Activated CD8-positive, alpha-beta memory T cell treated with anti-CD3 and anti-CD28 coated beads for 24 hours (primary cell): Measurements from ENCODE around the gene CCDC124.
"Not testable (repeated sequence)": the region's sequence is repeated elsewhere in the genome, so short reads cannot be mapped to it uniquely, and the experiment has no call there.

Source experiments
- DNase-seq: peaks from one replicate; pipeline ENCODE4 v3.0.0-alpha.2; 2020

Gene CCDC124, protein sequence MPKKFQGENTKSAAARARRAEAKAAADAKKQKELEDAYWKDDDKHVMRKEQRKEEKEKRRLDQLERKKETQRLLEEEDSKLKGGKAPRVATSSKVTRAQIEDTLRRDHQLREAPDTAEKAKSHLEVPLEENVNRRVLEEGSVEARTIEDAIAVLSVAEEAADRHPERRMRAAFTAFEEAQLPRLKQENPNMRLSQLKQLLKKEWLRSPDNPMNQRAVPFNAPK

DNA sequence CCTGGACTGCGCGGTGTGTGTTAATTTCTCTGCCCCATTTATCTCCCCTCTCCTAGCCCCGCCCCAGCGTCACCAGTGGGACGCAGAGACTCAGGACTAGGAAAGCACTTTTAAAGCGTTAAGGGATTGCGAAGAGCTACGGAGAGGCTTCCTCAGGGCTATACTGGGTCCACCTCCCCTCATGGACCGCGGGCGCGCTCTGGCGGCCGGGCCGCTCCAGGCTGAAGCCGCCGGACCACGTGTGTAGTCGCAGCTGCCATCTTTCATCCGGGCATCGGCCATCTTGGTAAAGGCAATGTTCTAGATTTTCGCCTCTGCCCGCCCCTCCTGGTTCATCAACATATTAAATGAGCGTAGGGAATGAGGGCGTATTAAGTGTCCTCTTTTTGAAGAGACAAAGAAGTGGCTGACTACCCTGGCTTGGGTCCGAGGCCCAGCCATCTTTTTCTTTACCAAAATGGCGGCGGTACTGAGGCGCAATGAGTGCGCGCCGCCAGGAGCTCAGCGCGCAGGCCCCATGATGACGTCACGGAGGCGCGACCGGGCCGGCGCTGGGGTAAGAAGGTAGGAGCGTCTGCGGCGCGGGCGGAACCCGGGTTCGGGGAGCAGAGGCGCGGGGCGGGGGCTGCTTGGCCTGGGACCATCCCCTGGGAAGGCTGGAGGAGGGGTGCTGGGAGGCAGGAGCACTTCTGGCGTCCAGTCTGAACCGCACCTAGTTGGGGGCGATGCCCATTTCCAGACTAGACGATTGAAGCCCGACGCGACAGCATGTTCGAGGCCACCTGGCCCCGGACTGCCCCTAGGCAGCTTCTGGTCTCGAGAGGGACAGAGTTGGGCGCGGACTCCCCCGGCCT lies at the start of gene CCDC124:
Gene CCDC124 (plus strand): TSS at position 531 of the 854 bp plus-strand sequence. CDS start 3,406 bp downstream, outside the sequence.
- DNase-seq, result peak; percentile 95

DNA sequence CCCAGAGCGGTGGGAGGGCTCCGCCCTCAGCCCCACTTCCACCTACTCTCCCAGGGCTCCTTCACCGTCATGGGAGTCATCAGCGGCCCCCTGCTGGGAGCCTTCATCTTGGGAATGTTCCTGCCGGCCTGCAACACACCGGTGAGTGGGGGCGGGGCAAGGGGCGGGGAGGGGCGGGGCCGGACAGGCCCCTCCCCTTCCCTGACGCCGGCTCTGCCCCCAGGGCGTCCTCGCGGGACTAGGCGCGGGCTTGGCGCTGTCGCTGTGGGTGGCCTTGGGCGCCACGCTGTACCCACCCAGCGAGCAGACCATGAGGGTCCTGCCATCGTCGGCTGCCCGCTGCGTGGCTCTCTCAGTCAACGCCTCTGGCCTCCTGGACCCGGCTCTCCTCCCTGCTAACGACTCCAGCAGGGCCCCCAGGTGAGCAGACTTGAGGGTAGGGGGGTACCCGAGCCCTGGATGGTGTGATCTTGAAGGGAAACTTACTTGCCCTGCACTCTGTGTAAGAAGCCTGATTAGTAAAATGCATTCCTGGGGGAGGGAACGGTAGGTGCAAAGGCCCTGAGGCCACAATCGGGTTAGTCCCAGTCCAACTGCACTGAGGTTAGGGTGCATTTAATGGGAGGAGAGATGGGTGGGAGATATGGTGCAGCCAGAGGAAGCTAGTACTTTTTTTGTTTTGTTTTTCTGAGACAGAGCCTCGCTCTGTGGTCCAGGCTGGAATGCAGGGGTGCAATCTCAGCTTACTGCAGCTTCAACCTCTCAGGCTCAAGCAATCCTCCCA lies 49.0 kb upstream of the CCDC124 start:
- DNase-seq, result no peak

DNA sequence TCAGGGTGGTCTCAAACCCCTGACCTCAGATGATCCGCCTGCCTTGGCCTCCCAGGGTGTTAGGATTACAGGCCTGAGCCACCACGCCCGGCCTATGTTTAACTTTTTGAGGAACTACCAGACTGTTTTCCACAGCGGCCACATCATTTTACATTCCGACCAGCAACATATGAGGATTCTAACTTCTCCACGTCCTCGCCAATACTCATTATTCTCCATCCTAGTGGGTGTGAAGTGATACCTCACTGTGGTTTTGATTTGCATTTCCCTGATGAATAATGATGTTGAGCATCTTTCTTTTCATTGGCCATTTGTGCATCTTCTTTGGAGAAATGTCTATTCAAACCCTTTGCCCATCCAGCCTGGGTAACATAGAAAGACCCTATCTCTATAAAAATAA lies 46.3 kb upstream of the CCDC124 start:
- DNase-seq, result no peak

DNA sequence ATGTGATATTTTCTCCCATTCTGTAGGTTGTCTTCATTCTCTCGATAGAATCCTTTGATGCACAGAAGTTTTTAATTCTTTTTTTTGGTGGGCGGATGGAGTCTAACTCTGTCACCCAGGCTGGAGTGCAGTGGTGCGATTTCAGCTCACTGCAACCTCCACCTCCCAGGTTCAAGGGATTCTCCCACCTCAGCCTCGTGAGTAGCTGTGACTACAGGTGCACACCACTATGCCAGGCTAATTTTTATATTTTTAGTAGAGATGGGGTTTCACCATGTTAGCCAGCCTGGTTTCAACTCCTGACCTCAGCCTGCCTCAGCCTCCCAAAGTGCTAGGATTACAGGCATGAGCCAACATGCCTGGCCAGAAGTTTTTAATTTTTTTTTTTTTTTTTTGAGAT lies 45.6 kb upstream of the CCDC124 start:
- not testable (repeated sequence) for DNase-seq

DNA sequence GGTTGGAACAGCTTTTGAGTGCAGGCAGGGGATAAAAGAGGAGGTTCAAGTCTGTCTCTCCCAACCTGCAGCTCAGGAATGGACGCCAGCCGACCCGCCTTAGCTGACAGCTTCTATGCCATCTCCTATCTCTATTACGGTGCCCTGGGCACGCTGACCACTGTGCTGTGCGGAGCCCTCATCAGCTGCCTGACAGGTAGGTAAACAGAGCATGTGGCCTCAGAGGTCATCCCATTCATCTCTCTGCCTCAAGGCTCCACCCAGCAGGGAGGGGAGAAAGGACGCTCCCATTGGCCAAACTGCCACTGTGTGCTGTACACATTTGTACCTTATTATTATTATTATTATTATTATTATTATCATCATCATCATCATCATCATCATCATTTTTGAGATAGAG lies 44.6 kb upstream of the CCDC124 start:
- DNase-seq, result no peak

DNA sequence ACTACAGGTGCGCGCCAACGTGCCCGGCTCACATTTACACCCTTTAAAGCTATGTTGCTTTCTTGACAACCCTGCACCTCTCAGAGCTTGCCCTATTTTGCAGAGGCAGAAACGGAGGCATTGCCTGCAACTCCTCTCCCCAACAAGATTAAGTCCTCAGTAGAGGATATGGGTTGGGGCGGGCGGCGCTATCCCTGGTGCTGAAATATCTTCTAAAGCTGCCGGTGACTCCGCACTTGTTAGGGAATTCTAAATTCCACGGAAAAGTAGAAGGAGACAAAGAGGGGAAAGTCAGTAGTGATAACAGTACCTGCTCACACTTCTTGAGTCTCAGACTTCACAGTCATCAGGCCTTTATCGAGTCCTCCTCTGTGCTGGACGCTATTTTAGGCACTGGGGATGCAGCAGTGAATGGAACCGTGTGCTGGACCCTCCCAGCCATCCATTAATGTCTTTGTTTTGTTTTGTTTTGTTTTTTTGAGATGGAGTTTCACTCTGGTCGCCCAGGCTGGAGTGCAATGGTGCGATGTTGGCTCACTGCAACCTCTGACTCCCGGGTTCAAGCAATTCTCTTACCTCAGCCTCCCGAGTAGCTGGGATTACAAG lies 43.1 kb upstream of the CCDC124 start:
- no peak for DNase-seq

DNA sequence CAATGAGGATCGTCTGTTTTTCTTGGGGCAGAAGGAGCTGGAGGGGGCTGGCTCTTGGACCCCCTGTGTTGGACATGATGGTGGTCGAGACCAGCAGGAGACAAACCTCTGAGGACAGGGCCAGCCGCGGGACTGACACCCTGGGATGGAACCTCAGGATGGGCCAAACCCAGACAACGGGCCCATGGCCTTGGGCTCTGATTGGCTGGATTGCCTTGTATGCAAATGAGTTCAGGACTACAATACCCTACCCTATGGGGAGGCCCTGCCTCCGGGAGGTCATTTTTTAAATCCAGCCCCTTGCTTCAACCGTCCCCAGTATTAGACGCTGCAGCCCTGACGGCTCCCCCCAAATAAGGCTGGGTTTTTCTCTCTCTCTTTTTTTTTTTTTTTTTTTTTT lies 39.0 kb upstream of the CCDC124 start:
- no peak for DNase-seq

DNA sequence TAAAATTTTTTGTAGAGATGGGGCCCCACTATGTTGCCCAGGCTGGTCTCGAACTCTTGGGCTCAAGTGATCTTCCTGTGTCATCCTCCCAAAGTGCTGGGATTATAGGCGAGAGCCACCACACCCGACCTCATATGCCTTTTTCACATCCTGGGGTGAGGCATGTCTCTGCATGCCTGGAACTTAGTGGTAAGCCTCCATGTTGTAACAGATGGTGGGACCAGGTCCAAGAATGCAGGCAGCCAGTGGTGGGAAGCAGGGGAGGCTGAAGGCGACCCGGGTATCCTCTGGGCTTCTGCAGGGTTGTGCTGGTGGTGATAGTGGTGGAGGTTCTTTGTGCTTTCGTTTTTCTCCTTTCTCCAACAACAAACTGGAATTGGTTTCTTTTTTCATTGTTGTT lies 30.1 kb upstream of the CCDC124 start:
- no peak for DNase-seq

DNA sequence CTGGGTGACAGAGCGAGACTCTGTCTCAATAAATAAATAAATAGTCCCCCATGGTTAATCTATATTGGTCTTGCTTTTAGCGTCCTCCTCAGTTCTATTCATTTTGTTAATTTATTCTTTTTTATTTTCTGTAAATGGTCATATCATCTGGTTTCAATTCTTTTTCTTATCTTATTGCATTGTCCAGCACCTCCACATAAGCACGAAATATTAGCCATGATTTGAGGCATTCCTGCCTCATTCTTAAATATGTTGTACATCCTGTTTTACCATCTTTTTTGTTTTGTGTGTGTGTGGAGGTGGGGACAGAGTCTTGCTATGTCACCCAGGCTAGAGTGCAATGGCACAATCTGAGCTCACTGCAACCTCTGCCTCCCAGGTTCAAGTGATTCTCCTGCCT lies 24.6 kb upstream of the CCDC124 start:
- DNase-seq, result no peak

DNA sequence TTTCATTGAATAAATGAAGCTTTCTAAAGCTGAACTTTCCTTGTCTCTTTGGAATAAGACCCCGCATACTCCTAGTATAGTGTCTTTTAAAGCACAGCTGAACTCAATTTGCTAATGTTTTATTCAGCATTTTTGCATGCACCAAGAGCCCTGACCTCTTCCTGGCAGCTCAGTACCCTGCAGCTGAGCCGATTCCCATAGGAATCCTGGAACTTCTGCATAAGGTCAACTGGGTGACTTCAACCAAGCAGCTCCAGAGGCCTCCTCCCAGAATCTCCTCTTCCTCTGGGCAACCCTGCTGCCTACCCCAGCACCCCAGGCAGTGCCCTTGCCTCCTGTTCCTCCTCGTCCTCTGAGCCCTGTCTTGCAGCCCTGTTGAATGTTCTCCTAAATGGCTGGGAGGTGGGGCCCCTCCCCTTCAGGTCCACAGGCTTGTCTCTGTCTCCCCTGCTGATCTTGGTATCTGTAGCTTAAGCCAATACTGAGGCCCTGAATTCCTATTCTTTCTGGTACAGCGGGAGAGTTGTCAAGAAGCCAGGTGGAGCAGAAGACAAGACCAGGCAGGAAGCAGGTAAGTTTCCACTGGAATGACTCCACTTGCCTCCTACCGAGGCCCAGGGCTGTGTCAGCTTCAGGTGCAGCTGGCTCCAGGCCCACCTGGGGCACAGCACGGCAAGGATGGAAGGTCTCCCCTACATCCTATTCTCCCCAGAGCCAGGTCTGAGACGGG lies 23.6 kb upstream of the CCDC124 start:
- DNase-seq, result no peak

DNA sequence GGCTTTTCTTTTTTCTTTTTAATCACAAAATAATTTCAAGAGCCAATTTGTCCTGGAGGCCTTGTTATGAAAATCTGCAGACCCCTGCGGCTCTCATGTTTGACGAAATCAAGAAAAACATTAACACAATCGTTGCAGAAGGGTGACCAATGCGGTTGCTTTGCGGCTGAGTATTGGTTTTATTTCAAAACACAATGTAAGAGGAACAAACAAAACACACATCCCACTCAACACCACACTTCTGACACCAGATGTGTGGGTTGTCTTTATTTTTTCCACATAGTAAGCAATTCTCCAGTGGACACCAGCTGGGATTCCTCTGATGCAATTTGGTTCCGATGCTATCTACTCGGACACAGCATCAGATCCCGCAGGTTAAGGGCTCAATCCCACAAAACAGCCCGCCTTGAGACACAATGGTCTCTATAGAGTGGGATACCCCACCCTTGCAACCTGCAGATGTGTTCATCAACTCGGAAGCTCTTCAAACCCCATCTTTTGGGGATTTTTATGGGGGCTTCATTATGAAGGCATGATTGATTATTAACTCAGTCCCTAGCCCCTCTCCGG lies 21.9 kb upstream of the CCDC124 start:
- DNase-seq, result no peak

DNA sequence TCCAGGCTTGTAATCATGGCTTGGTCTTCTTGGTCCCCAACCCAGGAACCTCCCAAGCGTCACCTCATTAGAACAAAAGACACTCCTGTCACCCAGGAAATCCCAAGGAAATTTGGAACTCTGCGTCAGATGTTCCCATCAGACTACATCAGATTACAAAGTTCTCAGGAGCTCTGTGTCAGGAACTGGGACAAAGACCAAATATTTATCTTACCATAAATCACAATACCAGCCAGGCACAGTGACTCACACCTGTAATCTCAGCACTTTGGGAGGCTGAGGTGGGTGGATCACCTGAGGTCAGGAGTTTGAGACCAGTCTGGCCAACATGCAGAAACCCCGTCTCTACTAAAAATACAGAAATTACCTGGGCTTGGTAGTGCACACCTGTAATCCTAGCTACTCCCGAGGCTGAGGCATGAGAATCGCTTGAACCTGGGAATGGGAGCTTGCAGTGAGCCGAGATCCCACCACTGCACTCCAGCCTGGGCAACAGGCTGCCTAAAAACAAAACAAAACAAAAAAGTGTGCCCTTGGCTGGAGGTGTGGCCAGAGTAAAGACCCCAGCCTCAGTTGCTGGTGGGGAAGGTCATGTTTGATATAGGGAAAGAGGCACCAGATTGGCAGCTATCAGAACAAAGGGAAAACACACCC lies 16.7 kb upstream of the CCDC124 start:
- no peak for DNase-seq

DNA sequence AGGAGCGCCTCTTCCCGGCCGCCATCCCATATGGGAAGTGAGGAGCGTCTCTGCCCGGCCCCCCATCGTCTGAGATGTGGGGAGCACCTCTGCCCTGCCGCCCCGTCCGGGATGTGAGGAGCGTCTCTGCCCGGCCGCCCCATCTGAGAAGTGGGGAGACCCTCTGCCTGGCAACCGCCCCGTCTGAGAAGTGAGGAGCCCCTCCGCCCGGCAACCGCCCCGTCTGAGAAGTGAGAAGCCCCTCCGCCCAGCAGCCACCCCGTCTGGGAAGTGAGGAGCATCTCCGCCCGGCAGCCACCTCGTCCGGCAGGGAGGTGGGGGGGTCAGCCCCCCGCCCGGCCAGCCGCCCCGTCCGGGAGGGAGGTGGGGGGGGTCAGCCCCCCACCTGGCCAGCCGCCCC lies 14.7 kb upstream of the CCDC124 start:
- DNase-seq, result not testable (repeated sequence)

DNA sequence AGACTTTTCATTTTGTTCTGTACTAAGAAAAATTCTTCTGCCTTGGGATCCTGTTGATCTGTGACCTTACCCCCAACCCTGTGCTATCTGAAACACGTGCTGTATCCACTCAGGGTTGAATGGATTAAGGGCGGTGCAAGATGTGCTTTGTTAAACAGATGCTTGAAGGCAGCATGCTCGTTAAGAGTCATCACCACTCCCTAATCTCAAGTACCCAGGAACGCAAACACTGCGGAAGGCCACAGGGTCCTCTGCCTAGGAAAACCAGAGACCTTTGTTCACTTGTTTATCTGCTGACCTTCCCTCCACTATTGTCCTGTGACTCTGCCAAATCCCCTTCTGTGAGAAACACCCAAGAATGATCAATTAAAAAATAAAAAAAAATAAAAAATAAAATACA lies 13.7 kb upstream of the CCDC124 start:
- not testable (repeated sequence) for DNase-seq

DNA sequence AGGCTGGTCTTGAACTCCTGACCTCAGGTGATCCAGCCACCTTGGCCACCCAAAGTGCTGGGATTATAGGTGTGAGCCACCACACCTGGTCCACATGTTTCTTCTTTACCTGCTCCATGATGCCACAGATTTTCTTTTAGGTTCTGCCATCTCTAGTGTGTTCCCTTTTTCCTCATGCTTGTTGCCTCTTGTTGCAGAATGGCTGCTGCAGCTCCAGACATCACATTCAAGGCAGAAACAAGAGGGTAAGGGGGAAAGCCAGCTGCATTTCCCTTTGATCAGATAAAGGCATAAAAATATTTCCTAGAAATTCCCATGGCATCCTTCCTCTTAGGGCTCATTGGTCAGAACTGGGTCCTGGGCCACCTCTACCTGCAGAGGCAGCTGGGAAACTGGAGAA lies 12.3 kb upstream of the CCDC124 start:
- no peak for DNase-seq

DNA sequence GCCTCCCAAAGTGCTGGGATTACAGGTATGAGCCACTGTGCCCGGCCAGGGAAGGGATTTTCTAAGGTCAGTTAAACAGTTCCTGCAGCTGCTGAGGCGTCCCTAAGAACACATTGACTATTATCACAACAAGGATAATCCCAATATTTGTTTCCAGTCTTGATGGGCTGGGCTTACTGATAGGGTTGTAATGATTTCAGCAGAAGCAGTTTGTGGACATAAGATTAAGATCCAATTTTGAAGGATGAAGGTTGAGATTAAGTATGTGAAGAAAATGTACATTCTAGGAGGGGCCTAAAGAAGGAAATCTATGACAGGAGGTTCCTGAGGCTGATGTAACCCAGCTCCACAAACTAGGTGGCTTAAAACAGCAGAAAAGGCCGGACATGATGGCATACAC lies 10.7 kb upstream of the CCDC124 start:
- no peak for DNase-seq

DNA sequence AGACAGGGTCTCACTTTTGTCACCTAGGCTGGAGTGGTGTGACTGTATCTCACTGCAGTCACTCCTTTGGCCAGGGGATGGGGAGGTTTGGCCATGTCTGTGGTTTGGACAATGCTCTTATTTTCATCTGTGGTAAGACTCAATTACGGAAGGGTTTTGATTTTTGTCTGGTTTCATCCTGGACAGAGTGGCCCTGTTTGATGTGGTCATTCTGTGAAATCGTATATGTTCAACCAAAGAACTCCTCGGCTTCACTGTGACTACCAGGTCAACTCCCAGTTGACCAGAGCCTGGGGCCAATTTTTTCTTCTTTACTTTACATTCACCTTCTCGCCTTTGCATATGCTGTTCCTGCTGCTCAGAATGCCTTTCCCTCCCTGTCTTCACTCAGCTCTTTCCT lies 6.8 kb upstream of the CCDC124 start:
- no peak for DNase-seq

DNA sequence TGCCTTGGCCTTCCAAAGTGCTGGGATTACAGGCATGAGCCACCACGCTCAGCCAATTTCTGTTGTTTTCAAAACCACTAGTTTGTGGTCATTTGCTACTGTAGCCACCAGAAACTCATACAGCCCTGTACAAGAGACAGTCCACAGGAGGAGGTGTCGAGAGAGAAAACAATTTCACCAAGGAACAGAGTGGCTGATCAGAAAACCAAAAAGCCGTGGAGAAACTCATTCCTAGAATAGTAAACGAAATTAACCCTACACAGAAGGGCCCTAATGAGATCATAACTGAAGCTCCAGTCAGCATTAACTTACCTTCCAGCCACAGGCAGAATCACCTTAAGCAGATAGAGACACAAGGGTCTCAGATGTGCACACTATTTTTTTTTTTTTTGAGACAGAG lies 3.8 kb upstream of the CCDC124 start:
- no peak for DNase-seq

DNA sequence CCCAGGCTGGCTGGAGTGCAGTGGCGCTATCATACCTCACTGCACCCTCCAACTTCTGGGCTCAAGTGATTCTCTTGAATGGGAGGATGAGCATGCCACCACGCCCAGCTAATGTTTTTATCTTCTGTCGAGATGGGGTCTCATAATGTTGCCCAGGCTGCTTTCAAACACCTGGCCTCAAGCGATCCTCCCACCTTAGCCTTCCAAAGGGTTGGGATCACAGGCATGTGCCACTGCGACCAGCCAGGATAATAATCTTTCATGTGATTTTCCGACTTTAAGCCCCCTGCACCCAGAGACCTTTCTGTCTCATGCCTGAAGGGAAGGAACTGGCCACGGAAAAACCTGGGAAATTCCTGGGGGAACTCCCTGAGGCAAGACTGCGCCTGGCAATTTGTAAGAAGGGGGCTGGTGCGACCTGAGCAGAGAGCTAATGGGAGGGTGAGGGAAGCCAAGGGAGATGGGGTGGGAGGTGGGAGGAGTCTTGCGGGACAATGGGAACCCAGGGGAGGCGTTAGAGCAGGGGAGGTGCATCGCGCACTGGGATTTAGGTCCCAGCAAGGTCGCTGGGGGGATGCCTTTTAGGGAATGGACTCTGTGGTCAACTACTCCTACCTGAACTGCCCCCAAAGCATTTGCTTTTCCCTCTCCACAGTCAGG lies 1.2 kb upstream of the CCDC124 start:
- DNase-seq, result no peak

DNA sequence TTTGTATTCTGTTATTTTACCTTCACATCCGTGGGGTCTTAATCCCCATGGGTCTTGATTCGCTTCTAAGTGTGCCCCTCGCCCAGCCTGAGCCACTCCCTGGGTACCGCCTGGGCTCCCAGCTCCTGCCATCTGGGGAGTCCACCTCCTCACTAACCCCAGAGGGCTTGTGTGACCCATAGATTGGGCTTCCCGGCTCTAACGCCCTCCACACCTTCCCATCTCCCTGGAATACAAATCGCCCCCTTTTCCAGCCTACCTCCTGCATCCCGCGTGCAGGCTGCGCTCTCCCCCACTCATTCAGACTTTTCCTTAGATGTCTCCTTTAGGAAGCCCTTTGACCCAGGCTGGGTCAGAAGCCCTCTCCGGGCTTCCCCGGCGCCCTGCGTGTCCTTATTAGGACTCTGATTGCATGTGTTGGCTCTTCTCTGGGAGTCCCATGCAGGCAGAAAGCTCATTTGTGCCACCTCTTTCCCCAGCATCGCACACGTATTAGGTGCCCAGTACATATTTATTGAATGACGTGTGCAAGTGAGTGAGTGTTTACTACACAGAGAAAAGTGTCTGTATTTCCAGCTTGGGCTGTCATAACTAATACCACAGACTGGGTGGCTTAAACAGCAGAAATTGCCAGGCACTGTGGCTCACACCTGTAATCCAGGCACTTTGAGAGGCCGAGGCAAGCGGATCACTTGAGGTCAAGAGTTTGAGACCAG lies 757 bp downstream of the CCDC124 start:
- no peak for DNase-seq
